ENCODE measurements around the gene OR4D9.

Gene OR4D9

GRCh38 chr11:59550842-59551658 lies 39.7 kb downstream of the OR4D9 start:
- peak; percentile 94 for DNase-seq

DNA sequence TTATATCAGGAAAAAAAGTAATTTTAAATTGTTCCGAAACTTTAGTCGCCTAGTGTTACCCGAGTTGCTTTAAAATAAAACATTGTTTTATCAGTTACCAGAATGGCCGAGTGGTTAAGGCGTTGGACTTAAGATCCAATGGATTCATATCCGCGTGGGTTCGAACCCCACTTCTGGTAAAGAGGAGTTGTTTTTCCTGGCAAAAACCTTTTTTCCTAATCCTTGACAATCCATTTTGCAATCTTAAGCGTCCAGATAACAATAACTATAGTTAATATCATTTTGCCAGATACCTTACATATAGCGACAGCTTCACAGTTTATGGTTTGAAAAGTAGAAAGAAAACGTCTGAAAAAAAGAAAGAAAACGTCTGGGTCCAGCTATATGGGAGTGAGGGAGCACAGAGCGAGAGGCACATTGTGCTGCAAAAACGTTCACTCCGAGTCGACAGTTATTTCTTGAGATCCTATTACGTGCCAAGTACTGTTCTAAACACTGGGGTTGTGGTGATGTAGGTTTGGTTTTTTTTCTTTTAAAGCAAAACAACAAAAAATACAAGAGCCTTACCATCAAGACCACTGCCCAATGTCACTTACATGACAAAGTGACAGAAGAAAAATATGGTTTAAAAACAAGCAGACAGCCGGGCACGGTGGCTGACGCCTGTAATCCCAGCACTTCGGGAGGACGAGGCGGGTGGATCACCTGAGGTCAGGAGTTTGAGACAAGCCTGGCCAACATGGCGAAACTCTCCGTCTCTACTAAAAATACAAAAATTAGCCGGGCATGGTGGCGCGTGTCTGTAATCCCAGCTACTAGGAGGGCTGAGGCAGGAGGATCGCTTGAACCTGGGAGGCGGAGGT lies 40.6 kb downstream of the OR4D9 start:
- peak; percentile 27 for DNase-seq

- DNase-seq = no peak
These were observed 41.5 kb downstream of the OR4D9 start for GRCh38 chr11:59552844-59553243.

- DNase-seq = no peak
These were observed 42.0 kb downstream of the OR4D9 start for GRCh38 chr11:59553323-59553722.

- no peak for DNase-seq
These were observed 44.3 kb downstream of the OR4D9 start for GRCh38 chr11:59555601-59556114.

GRCh38 chr11:59556115-59556916 lies 45.0 kb downstream of the OR4D9 start:
- peak; percentile 80 for DNase-seq

- DNase-seq = no peak
These were observed 45.6 kb downstream of the OR4D9 start for GRCh38 chr11:59556917-59557348.

- DNase-seq = no peak
These were observed 46.9 kb downstream of the OR4D9 start for GRCh38 chr11:59558270-59558643.

DNA sequence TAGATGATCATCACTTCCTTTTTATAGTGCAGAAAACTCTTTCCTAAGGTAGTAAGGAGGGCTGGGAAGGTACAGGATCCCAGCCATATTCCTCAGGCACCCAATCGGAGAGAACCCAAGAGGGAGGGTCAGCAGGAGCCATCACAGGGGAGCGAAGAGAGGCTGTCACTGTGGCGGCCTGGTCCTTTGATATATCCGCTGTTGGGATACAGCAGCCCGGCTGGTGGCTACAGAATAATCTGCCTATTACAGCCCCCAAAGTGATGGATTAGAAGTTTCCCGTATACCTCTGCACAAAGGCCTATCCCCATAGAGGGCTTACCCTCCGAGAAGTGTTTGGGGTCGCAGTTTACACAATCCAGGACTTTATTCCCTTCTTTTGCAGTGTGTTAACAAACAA lies 48.5 kb downstream of the OR4D9 start:
- no peak for DNase-seq

- peak; percentile 72 for DNase-seq
These were observed 49.0 kb downstream of the OR4D9 start for GRCh38 chr11:59560290-59560701.

- peak; percentile 45 for DNase-seq
These were observed 49.5 kb downstream of the OR4D9 start for GRCh38 chr11:59560702-59561473.

GRCh38 chr11:59562292-59562691 lies 51.0 kb downstream of the OR4D9 start:
- no peak for DNase-seq
